Neural crest cell (in vitro differentiated cells): ENCODE data around the gene SLC2A9. TPM values are rescaled to one million over a fixed set of nuclear protein-coding genes. Genes with fewer than 3 reads are reported as not detected.
"Not testable (repeated sequence)": the region's sequence is repeated elsewhere in the genome, so short reads cannot be mapped to it uniquely, and the experiment has no call there.

Experiments
- DNase-seq: peaks from one replicate; pipeline ENCODE4 v3.0.0; 2021; ENCODE audit warnings: low read depth, mixed read lengths, low spot score
- H3K27ac Mint-ChIP-seq: one replicate; pipeline ENCODE4 v1.8.0; 2021; ENCODE audit warnings: mild to moderate bottlenecking, mixed read lengths; ENCODE audit not compliant: unreplicated experiment
- H3K27me3 Mint-ChIP-seq: 2 replicates; pipeline ENCODE4 v1.8.0; 2021; ENCODE audit warnings: low read depth, mild to moderate bottlenecking, mixed read lengths
- H3K36me3 Mint-ChIP-seq: 2 replicates; pipeline ENCODE4 v1.8.0; 2021; ENCODE audit warnings: low read depth, mild to moderate bottlenecking, mixed read lengths
- H3K4me1 Mint-ChIP-seq: 2 replicates; pipeline ENCODE4 v1.8.0; 2021; ENCODE audit warnings: mixed read lengths
- H3K4me3 Mint-ChIP-seq: one replicate; pipeline ENCODE4 v1.8.0; 2021; ENCODE audit warnings: mild to moderate bottlenecking, mixed read lengths
- H3K9me3 Mint-ChIP-seq: 2 replicates; pipeline ENCODE4 v1.8.0; 2021; ENCODE audit warnings: mixed read lengths
- CTCF ChIP-seq: fragments of 200-600 bp; sonication (generic); conservative IDR thresholded peaks from 2 replicates; pipeline ENCODE4 v1.5.0; 2021; ENCODE audit warnings: antibody characterized with exemption, mild to moderate bottlenecking
- total RNA-seq: library from RNA; stranded (reverse); gene quantifications from 2 replicates; pipeline ENCODE4 v1.2.1, GENCODE V29; 2021

SLC2A9 gene
- total RNA-seq, 1 donor from 2014 or later = 0.26 TPM

GRCh38 chr4:9904976-9905587 is 116.2 kb downstream of the SLC2A9 start:
- no peak for DNase-seq
- Mint-ChIP-seq H3K4me3 (no peak overlapping the region), H3K27ac (no peak overlapping the region), H3K9me3 (peaks cover 3% of the 10 kb centered on the region), H3K27me3 (peaks cover 22% of the 10 kb centered on the region), H3K36me3 (no peaks in the 10 kb centered on the region), H3K4me1 (peaks cover 21% of the 10 kb centered on the region)
- TF ChIP-seq CTCF = no peak

- Mint-ChIP-seq H3K27ac (no peak overlapping the region), H3K4me3 (no peak overlapping the region), H3K9me3 (no peaks in the 10 kb centered on the region), H3K36me3 (no peaks in the 10 kb centered on the region), H3K4me1 (peaks cover 28% of the 10 kb centered on the region), H3K27me3 (peaks cover 14% of the 10 kb centered on the region)
- DNase-seq = no peak
- no peak for TF ChIP-seq CTCF
Measured at GRCh38 chr4:9903317-9903716, 118.0 kb downstream of the SLC2A9 start.

GRCh38 chr4:9901257-9901656 is 120.0 kb downstream of the SLC2A9 start:
- Mint-ChIP-seq H3K27me3 (peaks cover 5% of the 10 kb centered on the region), H3K27ac (no peak overlapping the region), H3K4me3 (no peak overlapping the region), H3K4me1 (peaks cover 28% of the 10 kb centered on the region), H3K36me3 (no peaks in the 10 kb centered on the region), H3K9me3 (no peaks in the 10 kb centered on the region)
- no peak for TF ChIP-seq CTCF
- DNase-seq = no peak

- H3K9me3 Mint-ChIP-seq, H3K27ac Mint-ChIP-seq, DNase-seq, H3K4me3 Mint-ChIP-seq, H3K36me3 Mint-ChIP-seq, H3K27me3 Mint-ChIP-seq: not testable (repeated sequence)
- H3K4me1 Mint-ChIP-seq = peaks cover 28% of the 10 kb centered on the region
Measured at GRCh38 chr4:9900633-9901032, 120.7 kb downstream of the SLC2A9 start.

- Mint-ChIP-seq H3K9me3 (no peaks in the 10 kb centered on the region), H3K27ac (no peak overlapping the region)
Measured at GRCh38 chr4:9899306-9900055, 121.8 kb downstream of the SLC2A9 start.

More at GRCh38 chr4:9899306-9900055, 121.8 kb downstream of the SLC2A9 start:
- no peak for DNase-seq
- peaks cover 5% of the 10 kb centered on the region for H3K27me3 Mint-ChIP-seq
- H3K36me3 Mint-ChIP-seq = no peaks in the 10 kb centered on the region
- H3K4me1 Mint-ChIP-seq = peaks cover 28% of the 10 kb centered on the region
- H3K4me3 Mint-ChIP-seq = no peak overlapping the region
- TF ChIP-seq CTCF = no peak
